SK-N-SH (cell line): ENCODE measurements around the gene ADGRL3. TPM values are rescaled to one million over a fixed set of nuclear protein-coding genes. Genes with fewer than 3 reads are reported as not detected.

Source experiments
- CTCF ChIA-PET: fragments of 300-600, 350-600 bp; formaldehyde crosslinking; extraction: SDS; loops from one replicate; lab custom pipeline; 2021; lab: Yijun Ruan, JAX
- POLR2A ChIA-PET: fragments of 350-600 bp; sonication (Branson Sonifier 250); formaldehyde crosslinking; extraction: SDS; loops from one replicate; lab custom pipeline; 2020; ENCODE audit warnings: antibody characterized with exemption, inconsistent platforms; lab: Yijun Ruan, JAX
- DNase-seq: peaks from one replicate; pipeline ENCODE4 v3.0.0; 2012
- H2AFZ ChIP-seq: fragments of 200-600 bp; sonication (generic); 2 replicates; pipeline ENCODE4 v1.8.1; 2016; ENCODE audit warnings: antibody characterized with exemption, mild to moderate bottlenecking, low read depth
- H3F3A ChIP-seq: fragments of 200-600 bp; sonication (generic); replicated peaks from 2 replicates; pipeline ENCODE3; 2016; ENCODE audit warnings: antibody characterized with exemption, mild to moderate bottlenecking; ENCODE audit not compliant: insufficient read depth
- H3K27ac ChIP-seq, 2 experiments: fragments of 200-500 bp in 1 of 2; fragments of 200-600 bp in 1 of 2; sonication (Bioruptor generic) in 1 of 2; sonication (generic), shearing (Covaris generic) in 1 of 2; 2 replicates each; pipeline versions ENCODE4 v1.5.1 to v1.6.1; 2014 to 2016; ENCODE audit warnings: low read depth in 2 of 2, inconsistent platforms in 1 of 2, low read length in 1 of 2, mild to moderate bottlenecking in 1 of 2, mixed read lengths in 1 of 2
- H3K27me3 ChIP-seq: fragments of 200-600 bp; sonication (generic), shearing (Covaris generic); 2 replicates; pipeline ENCODE4 v1.6.1; 2016; ENCODE audit warnings: mixed run types; ENCODE audit not compliant: insufficient read depth
- H3K36me3 ChIP-seq, 2 experiments: fragments of 200-500 bp in 1 of 2; fragments of 200-600 bp in 1 of 2; sonication (Bioruptor generic) in 1 of 2; sonication (generic) in 1 of 2; replicated peaks in 1 of 2; 2 replicates each; pipeline versions ENCODE3 to v1.5.1; 2014 to 2016; ENCODE audit warnings: low read length in 1 of 2, mild to moderate bottlenecking in 1 of 2; ENCODE audit not compliant: insufficient read depth in 2 of 2, control insufficient read depth in 1 of 2
- H3K4me1 ChIP-seq, 2 experiments: fragments of 200-500 bp in 1 of 2; fragments of 200-600 bp in 1 of 2; sonication (Bioruptor generic) in 1 of 2; sonication (generic), shearing (Covaris generic) in 1 of 2; 2 replicates each; pipeline versions ENCODE4 v1.5.1 to v1.6.1; 2014 to 2016; ENCODE audit warnings: low read depth in 1 of 2, low read length in 1 of 2, mixed run types in 1 of 2; ENCODE audit not compliant: insufficient read depth in 2 of 2, control insufficient read depth in 1 of 2
- H3K4me2 ChIP-seq: fragments of 200-600 bp; sonication (generic), shearing (Covaris generic); 2 replicates; pipeline ENCODE4 v1.6.1; 2017; ENCODE audit warnings: mixed run types
- H3K4me3 ChIP-seq, 2 experiments: fragments of 200-500 bp in 1 of 2; fragments of 200-600 bp in 1 of 2; sonication (Bioruptor generic) in 1 of 2; sonication (generic), shearing (Covaris generic) in 1 of 2; 2 replicates each; pipeline versions ENCODE4 v1.5.1 to v1.8.1; 2014 to 2016; ENCODE audit warnings: low read depth in 2 of 2, inconsistent platforms in 1 of 2, low read length in 1 of 2, mild to moderate bottlenecking in 1 of 2, mixed read lengths in 1 of 2, moderate library complexity in 1 of 2
- H3K79me2 ChIP-seq: fragments of 200-600 bp; sonication (generic); 2 replicates; pipeline ENCODE4 v1.8.1; 2017; ENCODE audit warnings: mild to moderate bottlenecking; ENCODE audit not compliant: insufficient read depth
- H3K9ac ChIP-seq: fragments of 200-600 bp; sonication (generic); 2 replicates; pipeline ENCODE4 v1.6.1; 2017; ENCODE audit warnings: mixed run types
- H3K9me2 ChIP-seq: fragments of 200-600 bp; sonication (generic); 2 replicates; pipeline ENCODE4 v1.6.1; 2017; ENCODE audit warnings: mixed run types
- H3K9me3 ChIP-seq: fragments of 200-600 bp; sonication (generic); 2 replicates; pipeline ENCODE4 v1.6.1; 2017; ENCODE audit warnings: mixed run types, mild to moderate bottlenecking, moderate library complexity
- H4K20me1 ChIP-seq: fragments of 200-600 bp; sonication (generic); 2 replicates; pipeline ENCODE4 v1.6.1; 2017; ENCODE audit warnings: mild to moderate bottlenecking, mixed run types; ENCODE audit not compliant: insufficient read depth
- ELF1 ChIP-seq: IDR thresholded peaks from 2 replicates; pipeline ENCODE4 v1.4.0; 2012
- FOSL2 ChIP-seq: IDR thresholded peaks from 2 replicates; pipeline ENCODE4 v1.4.0; 2012; ENCODE audit warnings: low read depth, mild to moderate bottlenecking, moderate library complexity, borderline replicate concordance
- FOXM1 ChIP-seq: IDR thresholded peaks from 2 replicates; pipeline ENCODE4 v1.4.0; 2012; ENCODE audit warnings: low read depth, mild to moderate bottlenecking
- GATA2 ChIP-seq: sonication (generic); formaldehyde crosslinking; IDR thresholded peaks from 2 replicates; pipeline ENCODE4 v1.5.0; 2020; ENCODE audit warnings: mild to moderate bottlenecking, missing genetic modification reagents
- JUND ChIP-seq: IDR thresholded peaks from 2 replicates; pipeline ENCODE4 v1.4.0; 2012
- NFIC ChIP-seq: IDR thresholded peaks from 2 replicates; pipeline ENCODE4 v1.4.0; 2012; ENCODE audit warnings: borderline replicate concordance
- NRF1 ChIP-seq: IDR thresholded peaks from 2 replicates; pipeline ENCODE4 v1.6.1; 2012; ENCODE audit warnings: low read depth, mild to moderate bottlenecking, low read length
- RAD21 ChIP-seq: IDR thresholded peaks from 2 replicates; pipeline ENCODE4 v1.6.1; 2012; ENCODE audit warnings: mild to moderate bottlenecking, low read length
- RCOR1 ChIP-seq: fragments of 150-350 bp; IDR thresholded peaks from 2 replicates; pipeline ENCODE4 v1.6.1; 2017; ENCODE audit warnings: antibody characterized with exemption, low read length
- RFX5 ChIP-seq: IDR thresholded peaks from 2 replicates; pipeline ENCODE4 v1.6.1; 2012; ENCODE audit warnings: mild to moderate bottlenecking, improper control_type of control experiment, low read length
- RXRA ChIP-seq: IDR thresholded peaks from 2 replicates; pipeline ENCODE4 v1.4.0; 2012; ENCODE audit warnings: low read depth, mild to moderate bottlenecking, borderline replicate concordance
- SIN3A ChIP-seq: IDR thresholded peaks from 2 replicates; pipeline ENCODE4 v1.6.1; 2012; ENCODE audit warnings: low read depth, mild to moderate bottlenecking, low read length, moderate library complexity, borderline replicate concordance
- TAF1 ChIP-seq: IDR thresholded peaks from 2 replicates; pipeline ENCODE4 v1.6.1; 2012; ENCODE audit warnings: low read depth, mild to moderate bottlenecking, low read length, moderate library complexity, borderline replicate concordance
- ZBTB33 ChIP-seq: IDR thresholded peaks from 2 replicates; pipeline ENCODE4 v1.4.0; 2012; ENCODE audit warnings: low read depth, borderline replicate concordance
- WGBS: methylation state at CpG from one replicate; pipeline ENCODE4 v1.1.6; 2017; ENCODE audit warnings: low lambda C conversion rate; 5-methylcytosine and 5-hydroxymethylcytosine counted together
- polyA plus RNA-seq, 3 experiments: library from polyadenylated mRNA; depleted of rRNA; stranded (reverse); fragments of >200 nt; gene quantifications; 2 replicates each; pipeline ENCODE4 v1.2.3, GENCODE V29; 2012
- TF ChIP-seq, protein P1 (sequence below): IDR thresholded peaks from 2 replicates; pipeline ENCODE4 v1.6.1; 2012; ENCODE audit warnings: mild to moderate bottlenecking, low read depth, low read length, moderate library complexity
- TF ChIP-seq, protein P2 (sequence below): fragments of 150-350 bp; IDR thresholded peaks from 2 replicates; pipeline ENCODE4 v1.6.1; 2017; ENCODE audit warnings: antibody characterized with exemption, low read length, low read depth, borderline replicate concordance

The ADGRL3 gene
- polyA plus RNA-seq, 1 of the 3 experiments (the other 2 are of a cell fraction) = 0.03 TPM

DNA sequence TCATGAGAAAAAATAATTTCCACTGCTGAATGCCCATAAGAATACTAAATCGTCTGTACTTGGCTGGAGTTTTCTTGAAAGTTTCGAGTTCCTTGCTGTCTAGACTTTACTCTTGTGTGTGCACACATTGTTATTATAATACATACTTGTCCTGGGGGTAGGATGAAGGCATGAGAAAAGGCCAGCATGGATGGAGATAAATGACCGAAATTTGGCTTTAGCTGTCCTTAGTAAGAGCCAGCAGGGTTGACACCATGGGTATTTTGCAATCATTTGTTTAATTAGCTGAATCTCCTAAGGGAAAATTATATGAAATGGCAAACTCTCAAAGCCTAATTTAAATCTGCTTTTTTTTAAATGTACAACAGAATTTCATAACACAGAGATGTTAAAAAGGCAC is 641.6 kb downstream of the ADGRL3 start:
- H3K9me3 ChIP-seq = no peaks in the 10 kb centered on the region
- DNase-seq = no peak
- POLR2A ChIA-PET = no interaction called here

More for the DNA sequence above, 641.6 kb downstream of the ADGRL3 start:
- no peaks in the 10 kb centered on the region for H3F3A ChIP-seq
- no peaks in the 10 kb centered on the region for H3K4me1 ChIP-seq
- CTCF ChIA-PET = no interaction called here
- no peaks in the 10 kb centered on the region for H4K20me1 ChIP-seq
- H2AFZ ChIP-seq = no peak overlapping the region
- 14% methylated on average over 3 of the region's 3 CpGs for WGBS
- no peak for TF ChIP-seq JUND
- TF ChIP-seq TAF1 = no peak
- TF ChIP-seq, protein P1, sequence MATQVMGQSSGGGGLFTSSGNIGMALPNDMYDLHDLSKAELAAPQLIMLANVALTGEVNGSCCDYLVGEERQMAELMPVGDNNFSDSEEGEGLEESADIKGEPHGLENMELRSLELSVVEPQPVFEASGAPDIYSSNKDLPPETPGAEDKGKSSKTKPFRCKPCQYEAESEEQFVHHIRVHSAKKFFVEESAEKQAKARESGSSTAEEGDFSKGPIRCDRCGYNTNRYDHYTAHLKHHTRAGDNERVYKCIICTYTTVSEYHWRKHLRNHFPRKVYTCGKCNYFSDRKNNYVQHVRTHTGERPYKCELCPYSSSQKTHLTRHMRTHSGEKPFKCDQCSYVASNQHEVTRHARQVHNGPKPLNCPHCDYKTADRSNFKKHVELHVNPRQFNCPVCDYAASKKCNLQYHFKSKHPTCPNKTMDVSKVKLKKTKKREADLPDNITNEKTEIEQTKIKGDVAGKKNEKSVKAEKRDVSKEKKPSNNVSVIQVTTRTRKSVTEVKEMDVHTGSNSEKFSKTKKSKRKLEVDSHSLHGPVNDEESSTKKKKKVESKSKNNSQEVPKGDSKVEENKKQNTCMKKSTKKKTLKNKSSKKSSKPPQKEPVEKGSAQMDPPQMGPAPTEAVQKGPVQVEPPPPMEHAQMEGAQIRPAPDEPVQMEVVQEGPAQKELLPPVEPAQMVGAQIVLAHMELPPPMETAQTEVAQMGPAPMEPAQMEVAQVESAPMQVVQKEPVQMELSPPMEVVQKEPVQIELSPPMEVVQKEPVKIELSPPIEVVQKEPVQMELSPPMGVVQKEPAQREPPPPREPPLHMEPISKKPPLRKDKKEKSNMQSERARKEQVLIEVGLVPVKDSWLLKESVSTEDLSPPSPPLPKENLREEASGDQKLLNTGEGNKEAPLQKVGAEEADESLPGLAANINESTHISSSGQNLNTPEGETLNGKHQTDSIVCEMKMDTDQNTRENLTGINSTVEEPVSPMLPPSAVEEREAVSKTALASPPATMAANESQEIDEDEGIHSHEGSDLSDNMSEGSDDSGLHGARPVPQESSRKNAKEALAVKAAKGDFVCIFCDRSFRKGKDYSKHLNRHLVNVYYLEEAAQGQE = no peak
- TF ChIP-seq NFIC = no peak
- no peak for TF ChIP-seq RAD21
- no peak for TF ChIP-seq NRF1
- no peak for TF ChIP-seq ZBTB33
- no peak for TF ChIP-seq RXRA
- TF ChIP-seq, protein P2, sequence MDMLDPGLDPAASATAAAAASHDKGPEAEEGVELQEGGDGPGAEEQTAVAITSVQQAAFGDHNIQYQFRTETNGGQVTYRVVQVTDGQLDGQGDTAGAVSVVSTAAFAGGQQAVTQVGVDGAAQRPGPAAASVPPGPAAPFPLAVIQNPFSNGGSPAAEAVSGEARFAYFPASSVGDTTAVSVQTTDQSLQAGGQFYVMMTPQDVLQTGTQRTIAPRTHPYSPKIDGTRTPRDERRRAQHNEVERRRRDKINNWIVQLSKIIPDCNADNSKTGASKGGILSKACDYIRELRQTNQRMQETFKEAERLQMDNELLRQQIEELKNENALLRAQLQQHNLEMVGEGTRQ = no peak
- TF ChIP-seq RFX5 = no peak
- TF ChIP-seq RCOR1 = no peak
- TF ChIP-seq FOXM1 = no peak
- no peak for TF ChIP-seq ELF1
- no peak for TF ChIP-seq GATA2 (CRISPR knock-in tag)
- no peak for TF ChIP-seq SIN3A
- no peak for TF ChIP-seq FOSL2
- H3K27ac ChIP-seq = no peak overlapping the region
- no peaks in the 10 kb centered on the region for H3K9me2 ChIP-seq
- no peak overlapping the region for H3K9ac ChIP-seq
- H3K79me2 ChIP-seq = no peaks in the 10 kb centered on the region
- H3K4me3 ChIP-seq = no peak overlapping the region
- H3K36me3 ChIP-seq = no peaks in the 10 kb centered on the region
- H3K27me3 ChIP-seq = no peaks in the 10 kb centered on the region
- no peak overlapping the region for H3K4me2 ChIP-seq
